ENCODE results near the gene C1orf174.

C1orf174 gene

GRCh38 chr1:3893190-3893589 lies 6.9 kb downstream of the C1orf174 start:
- Histone ChIP-seq H3K36me3 (ENCODE audit: insufficient read depth, low read length) (peaks cover 8% of the 10 kb centered on the region), H3K27me3 (ENCODE audit: insufficient read depth, low read length) (no peaks in the 10 kb centered on the region), H2AFZ (ENCODE audit: low read length, unreplicated experiment) (no peak overlapping the region), H3K27ac (ENCODE audit: low read depth, low read length) (no peak overlapping the region), H3K4me3 (ENCODE audit: low read depth, low read length) (no peak overlapping the region), H3K79me2 (ENCODE audit: control insufficient read depth, insufficient read depth, low read length, unreplicated experiment) (peaks cover 53% of the 10 kb centered on the region), H3K4me1 (ENCODE audit: control insufficient read depth, insufficient read depth, low read length, unreplicated experiment) (no peaks in the 10 kb centered on the region)

- H3K27me3 ChIP-seq (ENCODE audit: insufficient read depth, low read length) = no peaks in the 10 kb centered on the region
- H3K36me3 ChIP-seq (ENCODE audit: insufficient read depth, low read length) = peaks cover 8% of the 10 kb centered on the region
- no peak overlapping the region for H3K27ac ChIP-seq (ENCODE audit: low read depth, low read length)
Measured at GRCh38 chr1:3892748-3893147, 7.3 kb downstream of the C1orf174 start.

GRCh38 chr1:3891329-3891865 lies 8.7 kb downstream of the C1orf174 start:
- Histone ChIP-seq H3K79me2 (ENCODE audit: control insufficient read depth, insufficient read depth, low read length, unreplicated experiment) (peaks cover 35% of the 10 kb centered on the region), H3K4me3 (ENCODE audit: low read depth, low read length) (no peak overlapping the region), H3K36me3 (ENCODE audit: insufficient read depth, low read length) (peaks cover 8% of the 10 kb centered on the region), H3K27ac (ENCODE audit: low read depth, low read length) (no peak overlapping the region), H2AFZ (ENCODE audit: low read length, unreplicated experiment) (no peak overlapping the region), H3K4me1 (ENCODE audit: control insufficient read depth, insufficient read depth, low read length, unreplicated experiment) (no peaks in the 10 kb centered on the region), H3K27me3 (ENCODE audit: insufficient read depth, low read length) (no peaks in the 10 kb centered on the region)

More at GRCh38 chr1:3892748-3893147, 7.3 kb downstream of the C1orf174 start:
- H3K4me3 ChIP-seq (ENCODE audit: low read depth, low read length) = no peak overlapping the region
- no peak overlapping the region for H2AFZ ChIP-seq (ENCODE audit: low read length, unreplicated experiment)
- no peaks in the 10 kb centered on the region for H3K4me1 ChIP-seq (ENCODE audit: control insufficient read depth, insufficient read depth, low read length, unreplicated experiment)
- H3K79me2 ChIP-seq (ENCODE audit: control insufficient read depth, insufficient read depth, low read length, unreplicated experiment) = peaks cover 49% of the 10 kb centered on the region

GRCh38 chr1:3890389-3891328 lies 9.4 kb downstream of the C1orf174 start:
- Histone ChIP-seq H3K27me3 (ENCODE audit: insufficient read depth, low read length) (no peaks in the 10 kb centered on the region), H3K27ac (ENCODE audit: low read depth, low read length) (no peak overlapping the region), H3K36me3 (ENCODE audit: insufficient read depth, low read length) (peaks cover 8% of the 10 kb centered on the region), H3K79me2 (ENCODE audit: control insufficient read depth, insufficient read depth, low read length, unreplicated experiment) (peaks cover 28% of the 10 kb centered on the region), H2AFZ (ENCODE audit: low read length, unreplicated experiment) (no peak overlapping the region), H3K4me1 (ENCODE audit: control insufficient read depth, insufficient read depth, low read length, unreplicated experiment) (no peaks in the 10 kb centered on the region), H3K4me3 (ENCODE audit: low read depth, low read length) (no peak overlapping the region)

GRCh38 chr1:3889936-3890335 lies 10.1 kb downstream of the C1orf174 start:
- peaks cover 8% of the 10 kb centered on the region for H3K36me3 ChIP-seq (ENCODE audit: insufficient read depth, low read length)
- no peaks in the 10 kb centered on the region for H3K27me3 ChIP-seq (ENCODE audit: insufficient read depth, low read length)

GRCh38 chr1:3888301-3888700 lies 11.8 kb downstream of the C1orf174 start:
- Histone ChIP-seq H3K4me3 (ENCODE audit: low read depth, low read length) (no peak overlapping the region), H3K27ac (ENCODE audit: low read depth, low read length) (no peak overlapping the region), H2AFZ (ENCODE audit: low read length, unreplicated experiment) (no peak overlapping the region), H3K4me1 (ENCODE audit: control insufficient read depth, insufficient read depth, low read length, unreplicated experiment) (no peaks in the 10 kb centered on the region), H3K27me3 (ENCODE audit: insufficient read depth, low read length) (no peaks in the 10 kb centered on the region), H3K79me2 (ENCODE audit: control insufficient read depth, insufficient read depth, low read length, unreplicated experiment) (peaks cover 10% of the 10 kb centered on the region), H3K36me3 (ENCODE audit: insufficient read depth, low read length) (peaks cover 8% of the 10 kb centered on the region)

More at GRCh38 chr1:3889936-3890335, 10.1 kb downstream of the C1orf174 start:
- H3K79me2 ChIP-seq (ENCODE audit: control insufficient read depth, insufficient read depth, low read length, unreplicated experiment) = peaks cover 21% of the 10 kb centered on the region
- H3K4me1 ChIP-seq (ENCODE audit: control insufficient read depth, insufficient read depth, low read length, unreplicated experiment) = no peaks in the 10 kb centered on the region
- H3K4me3 ChIP-seq (ENCODE audit: low read depth, low read length) = no peak overlapping the region
- no peak overlapping the region for H3K27ac ChIP-seq (ENCODE audit: low read depth, low read length)
- no peak overlapping the region for H2AFZ ChIP-seq (ENCODE audit: low read length, unreplicated experiment)

GRCh38 chr1:3886691-3887090 lies 13.4 kb downstream of the C1orf174 start:
- Histone ChIP-seq H3K36me3 (ENCODE audit: insufficient read depth, low read length) (peaks cover 8% of the 10 kb centered on the region), H3K27ac (ENCODE audit: low read depth, low read length) (no peak overlapping the region), H3K4me3 (ENCODE audit: low read depth, low read length) (no peak overlapping the region), H3K27me3 (ENCODE audit: insufficient read depth, low read length) (no peaks in the 10 kb centered on the region), H3K79me2 (ENCODE audit: control insufficient read depth, insufficient read depth, low read length, unreplicated experiment) (peaks cover 4% of the 10 kb centered on the region), H2AFZ (ENCODE audit: low read length, unreplicated experiment) (no peak overlapping the region), H3K4me1 (ENCODE audit: control insufficient read depth, insufficient read depth, low read length, unreplicated experiment) (no peaks in the 10 kb centered on the region)

- H3K4me3 ChIP-seq (ENCODE audit: low read depth, low read length) = no peak overlapping the region
- peaks cover 8% of the 10 kb centered on the region for H3K36me3 ChIP-seq (ENCODE audit: insufficient read depth, low read length)
- H3K27ac ChIP-seq (ENCODE audit: low read depth, low read length) = no peak overlapping the region
- H2AFZ ChIP-seq (ENCODE audit: low read length, unreplicated experiment) = no peak overlapping the region
- no peaks in the 10 kb centered on the region for H3K4me1 ChIP-seq (ENCODE audit: control insufficient read depth, insufficient read depth, low read length, unreplicated experiment)
- H3K27me3 ChIP-seq (ENCODE audit: insufficient read depth, low read length) = no peaks in the 10 kb centered on the region
- H3K79me2 ChIP-seq (ENCODE audit: control insufficient read depth, insufficient read depth, low read length, unreplicated experiment) = peaks cover 4% of the 10 kb centered on the region
Measured at GRCh38 chr1:3886106-3886670, 13.9 kb downstream of the C1orf174 start.

GRCh38 chr1:3885611-3886010 lies 14.5 kb downstream of the C1orf174 start:
- peaks cover 9% of the 10 kb centered on the region for H3K36me3 ChIP-seq (ENCODE audit: insufficient read depth, low read length)
- H3K27ac ChIP-seq (ENCODE audit: low read depth, low read length) = no peak overlapping the region
- H3K4me1 ChIP-seq (ENCODE audit: control insufficient read depth, insufficient read depth, low read length, unreplicated experiment) = no peaks in the 10 kb centered on the region
- no peak overlapping the region for H2AFZ ChIP-seq (ENCODE audit: low read length, unreplicated experiment)
- peaks cover 1% of the 10 kb centered on the region for H3K79me2 ChIP-seq (ENCODE audit: control insufficient read depth, insufficient read depth, low read length, unreplicated experiment)
- H3K27me3 ChIP-seq (ENCODE audit: insufficient read depth, low read length) = no peaks in the 10 kb centered on the region
- H3K4me3 ChIP-seq (ENCODE audit: low read depth, low read length) = no peak overlapping the region

- no peak overlapping the region for H3K27ac ChIP-seq (ENCODE audit: low read depth, low read length)
- H3K27me3 ChIP-seq (ENCODE audit: insufficient read depth, low read length) = no peaks in the 10 kb centered on the region
- no peaks in the 10 kb centered on the region for H3K4me1 ChIP-seq (ENCODE audit: control insufficient read depth, insufficient read depth, low read length, unreplicated experiment)
- no peak overlapping the region for H2AFZ ChIP-seq (ENCODE audit: low read length, unreplicated experiment)
- peaks cover 12% of the 10 kb centered on the region for H3K36me3 ChIP-seq (ENCODE audit: insufficient read depth, low read length)
- H3K4me3 ChIP-seq (ENCODE audit: low read depth, low read length) = no peak overlapping the region
- no peaks in the 10 kb centered on the region for H3K79me2 ChIP-seq (ENCODE audit: control insufficient read depth, insufficient read depth, low read length, unreplicated experiment)
Measured at GRCh38 chr1:3884966-3885365, 15.1 kb downstream of the C1orf174 start.

All from ACC112 (cell line).